ENCODE results near the gene MFGE8.
A peak's percentile ranks its signal among the peaks of the same experiment; 100 is the strongest.
"Not testable (repeated sequence)": the region's sequence is repeated elsewhere in the genome, so short reads cannot be mapped to it uniquely, and the experiment has no call there.

The MFGE8 gene, protein sequence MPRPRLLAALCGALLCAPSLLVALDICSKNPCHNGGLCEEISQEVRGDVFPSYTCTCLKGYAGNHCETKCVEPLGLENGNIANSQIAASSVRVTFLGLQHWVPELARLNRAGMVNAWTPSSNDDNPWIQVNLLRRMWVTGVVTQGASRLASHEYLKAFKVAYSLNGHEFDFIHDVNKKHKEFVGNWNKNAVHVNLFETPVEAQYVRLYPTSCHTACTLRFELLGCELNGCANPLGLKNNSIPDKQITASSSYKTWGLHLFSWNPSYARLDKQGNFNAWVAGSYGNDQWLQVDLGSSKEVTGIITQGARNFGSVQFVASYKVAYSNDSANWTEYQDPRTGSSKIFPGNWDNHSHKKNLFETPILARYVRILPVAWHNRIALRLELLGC

DNA sequence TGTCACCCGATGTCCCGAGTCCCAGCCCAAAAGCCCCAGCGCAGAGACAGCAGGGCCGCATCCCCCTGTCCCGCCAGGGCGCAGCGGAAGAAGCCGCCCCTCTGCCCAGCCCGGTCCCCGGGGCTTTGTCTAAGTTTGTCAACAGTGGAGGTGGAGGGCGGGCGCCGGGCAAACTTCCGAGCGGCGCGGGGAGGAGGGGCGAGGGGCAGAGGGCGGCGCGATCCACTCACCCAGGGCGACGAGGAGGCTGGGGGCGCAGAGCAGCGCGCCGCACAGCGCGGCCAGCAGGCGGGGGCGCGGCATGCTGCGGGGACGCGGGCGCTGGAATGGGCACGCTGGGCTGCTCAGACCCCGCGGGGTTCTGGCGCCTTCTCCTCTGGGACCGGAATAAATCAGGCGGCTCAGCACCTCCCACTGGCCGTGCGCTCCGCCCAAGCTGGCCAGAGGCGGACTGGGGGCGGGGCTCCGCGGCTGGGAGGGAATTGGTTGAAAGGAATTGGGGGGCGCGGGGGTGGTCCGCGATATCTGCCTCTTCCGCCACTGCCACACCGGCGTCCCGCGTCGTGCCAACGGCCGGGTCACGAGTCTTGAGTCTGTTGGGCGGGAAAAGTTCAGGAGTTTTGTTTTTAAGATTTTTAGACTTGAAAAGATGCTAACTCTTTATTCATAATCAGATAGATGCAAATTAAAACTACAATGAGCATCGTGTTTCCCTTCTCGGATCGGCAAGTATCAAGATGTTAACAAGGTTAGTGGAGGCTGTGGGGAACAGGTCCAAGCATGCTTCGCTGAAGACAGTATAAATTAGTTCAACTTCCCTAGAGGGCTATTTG lies at the start of gene MFGE8:
Gene MFGE8 (minus strand): TSS at position 363 of the 833 bp plus-strand sequence. CDS start 60 bp downstream, at position 303.
- peak; percentile 98 for TF ChIP-seq POLR2A (IDR thresholded peaks at IDR 0.05; ENCODE audit: low read depth, low read length)
- DNase-seq (ENCODE audit: insufficient read length, low spot score), result no peak
- no peak for FAIRE-seq

DNA sequence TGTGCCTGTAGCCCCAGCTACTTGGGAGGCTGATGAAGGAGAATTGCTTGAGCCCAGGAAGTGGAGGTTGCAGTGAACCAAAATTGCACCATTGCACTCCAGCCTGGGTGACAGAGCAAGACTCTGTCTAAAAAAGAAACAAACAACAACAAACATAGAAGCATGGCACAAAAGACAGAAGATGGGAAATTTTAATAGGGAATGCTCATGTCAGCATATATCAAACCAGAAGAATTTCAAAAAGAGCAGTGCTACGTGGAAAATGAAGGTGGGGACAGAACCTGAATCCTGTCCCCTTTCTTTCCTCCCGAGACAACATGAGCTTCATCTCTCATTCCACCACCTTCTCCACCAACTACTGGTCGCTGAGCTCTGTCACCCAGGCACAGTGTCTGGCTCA lies 46.3 kb upstream of the MFGE8 start:
- DNase-seq (ENCODE audit: insufficient read length, low spot score) (no peak), FAIRE-seq (no peak)
- TF ChIP-seq POLR2A (IDR thresholded peaks at IDR 0.05; ENCODE audit: low read depth, low read length), result no peak

DNA sequence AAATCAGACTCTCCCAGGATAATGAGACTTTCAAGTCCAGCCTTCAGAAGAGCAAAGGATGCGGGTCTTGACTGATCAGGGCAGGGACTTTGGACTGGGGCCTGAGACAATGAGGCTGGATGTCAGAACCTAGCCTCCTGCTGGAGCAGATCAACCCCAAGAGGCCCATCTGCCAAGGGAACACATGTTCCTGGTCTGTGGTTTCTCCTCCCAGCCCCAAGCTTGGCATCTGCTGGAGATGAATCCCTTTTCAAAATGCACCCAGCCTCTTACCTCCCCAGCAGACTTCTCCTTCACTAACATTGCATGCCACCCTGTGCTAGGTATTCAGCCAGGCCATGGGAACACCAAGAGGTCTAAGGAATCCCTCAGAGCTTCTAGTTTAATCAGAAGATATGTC lies 43.7 kb upstream of the MFGE8 start:
- no peak for DNase-seq (ENCODE audit: insufficient read length, low spot score)
- FAIRE-seq, result no peak
- TF ChIP-seq POLR2A (IDR thresholded peaks at IDR 0.05; ENCODE audit: low read depth, low read length), result no peak

DNA sequence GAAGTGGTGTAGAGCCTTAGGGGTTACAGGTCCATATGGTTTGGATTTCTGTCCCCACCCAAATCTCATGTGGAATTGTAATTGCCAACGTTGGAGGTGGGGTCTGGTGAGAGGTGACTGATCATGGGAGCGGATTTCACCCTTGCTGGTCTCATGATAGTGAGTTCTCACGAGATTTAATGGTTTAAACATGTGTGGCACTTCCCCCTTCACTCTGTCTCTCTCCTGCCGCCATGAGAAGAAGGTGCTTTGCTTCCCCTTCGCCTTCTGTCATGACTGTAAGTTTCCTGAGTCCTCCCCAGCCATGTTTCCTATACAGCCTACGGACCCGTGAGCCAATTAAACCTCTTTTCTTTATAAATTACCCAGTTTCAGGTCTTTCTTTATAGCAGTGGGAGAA lies 43.1 kb upstream of the MFGE8 start:
- FAIRE-seq, result no peak
- no peak for TF ChIP-seq POLR2A (IDR thresholded peaks at IDR 0.05; ENCODE audit: low read depth, low read length)

DNA sequence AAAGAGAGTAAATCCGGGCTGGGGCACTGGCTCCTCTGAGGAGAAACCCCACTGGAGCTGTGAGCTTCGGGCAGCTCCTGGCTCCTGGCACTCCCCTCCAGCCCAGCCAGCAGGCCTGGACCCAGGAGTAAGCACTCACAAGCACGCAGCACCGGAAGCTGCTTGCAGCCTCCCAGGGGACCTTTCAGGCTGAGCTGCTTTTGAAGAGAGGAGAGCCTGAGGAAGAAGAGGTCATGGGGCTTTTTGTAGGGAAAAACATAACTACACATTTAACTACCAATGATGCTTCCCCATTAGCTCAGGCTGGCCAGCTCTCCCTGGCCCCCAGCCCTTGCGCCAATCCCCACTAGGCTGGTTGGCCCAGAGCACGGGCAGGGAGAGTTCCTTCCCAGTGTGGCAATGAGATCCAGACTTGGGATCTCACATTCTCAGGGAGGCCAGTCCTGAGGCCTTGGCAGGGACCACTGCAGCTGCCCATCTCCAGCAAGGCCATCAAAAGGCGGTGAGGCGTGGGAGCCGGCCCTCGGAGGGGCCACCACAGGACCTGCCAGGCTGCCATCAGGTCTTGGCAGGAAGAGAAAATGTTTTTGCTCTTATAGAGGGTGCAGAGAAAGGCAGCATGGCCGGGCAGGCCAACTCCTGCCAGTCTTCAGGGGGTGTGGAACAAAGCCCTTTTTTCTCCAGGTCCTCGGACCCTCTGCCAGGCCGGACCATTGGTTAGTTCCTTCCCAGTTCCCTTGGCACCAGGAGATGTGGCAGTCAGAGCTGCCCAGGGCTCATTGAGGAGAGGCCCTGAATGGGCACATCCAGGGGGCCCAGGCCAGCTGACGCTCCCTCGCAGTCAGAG lies 41.5 kb upstream of the MFGE8 start:
- DNase-seq (ENCODE audit: insufficient read length, low spot score) (no peak), FAIRE-seq (no peak)
- TF ChIP-seq POLR2A (IDR thresholded peaks at IDR 0.05; ENCODE audit: low read depth, low read length), result no peak

More for the DNA sequence above, 43.1 kb upstream of the MFGE8 start:
- DNase-seq (ENCODE audit: insufficient read length, low spot score), result no peak

DNA sequence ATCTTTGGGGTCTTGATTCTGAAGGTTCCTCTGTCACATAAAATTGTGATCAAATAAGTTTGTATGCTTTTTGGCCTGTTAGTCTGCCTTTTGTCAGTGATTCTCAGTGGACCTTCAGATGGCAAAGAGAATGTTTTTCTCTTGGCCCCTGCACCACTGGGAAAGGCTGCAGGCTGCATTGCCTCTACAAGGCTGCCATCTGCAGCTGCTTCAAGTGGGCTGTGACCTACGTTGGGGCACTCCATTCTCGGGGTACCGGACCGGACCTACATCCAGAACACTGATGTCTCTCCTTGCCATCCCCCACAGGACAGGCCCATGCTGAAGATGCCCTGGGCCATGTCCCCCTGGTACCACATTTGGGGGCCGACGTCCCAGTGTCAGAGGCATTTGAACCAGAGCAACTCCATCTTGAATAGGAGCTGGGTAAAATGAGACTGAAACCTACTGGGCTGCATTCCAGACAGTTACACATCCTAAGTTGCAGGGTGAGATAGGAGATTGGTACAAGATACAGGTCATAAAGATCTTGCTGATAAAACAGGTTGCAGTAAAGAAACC lies 37.5 kb upstream of the MFGE8 start:
- DNase-seq (ENCODE audit: insufficient read length, low spot score) (no peak), FAIRE-seq (no peak)
- no peak for TF ChIP-seq POLR2A (IDR thresholded peaks at IDR 0.05; ENCODE audit: low read depth, low read length)

DNA sequence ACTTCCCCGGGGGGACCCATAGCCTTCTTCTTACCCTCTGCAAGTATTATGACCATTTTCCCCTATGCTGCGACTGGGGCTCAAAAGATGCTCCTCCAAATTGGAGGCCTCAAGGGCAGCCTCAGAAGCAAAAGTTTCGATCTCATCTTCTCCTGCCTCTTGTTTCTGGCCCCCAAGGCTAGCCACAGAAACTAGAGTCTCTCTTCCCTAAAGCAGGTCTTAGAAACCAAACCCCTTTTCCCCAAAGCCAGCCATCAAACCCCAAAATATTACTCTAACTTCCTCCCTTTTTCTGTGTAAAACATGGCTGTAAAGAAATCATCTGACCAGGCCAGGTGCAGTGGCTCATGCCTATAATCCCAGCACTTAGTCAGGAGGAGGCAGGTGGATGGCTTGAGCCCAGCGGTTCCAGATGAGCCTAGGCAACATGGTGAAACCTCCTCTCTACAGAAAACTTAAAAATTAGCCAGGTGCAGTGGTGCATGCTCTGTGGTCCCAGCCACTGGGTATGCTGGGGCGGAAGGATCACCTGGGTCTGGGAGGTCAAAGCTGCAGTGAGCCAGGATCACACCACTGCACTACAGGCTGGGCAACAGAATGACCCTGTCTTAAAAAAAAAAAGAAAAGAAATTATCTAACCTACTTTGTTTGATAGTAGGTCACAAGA lies 36.7 kb upstream of the MFGE8 start:
- DNase-seq (ENCODE audit: insufficient read length, low spot score) (no peak), FAIRE-seq (no peak)
- TF ChIP-seq POLR2A (IDR thresholded peaks at IDR 0.05; ENCODE audit: low read depth, low read length), result no peak

DNA sequence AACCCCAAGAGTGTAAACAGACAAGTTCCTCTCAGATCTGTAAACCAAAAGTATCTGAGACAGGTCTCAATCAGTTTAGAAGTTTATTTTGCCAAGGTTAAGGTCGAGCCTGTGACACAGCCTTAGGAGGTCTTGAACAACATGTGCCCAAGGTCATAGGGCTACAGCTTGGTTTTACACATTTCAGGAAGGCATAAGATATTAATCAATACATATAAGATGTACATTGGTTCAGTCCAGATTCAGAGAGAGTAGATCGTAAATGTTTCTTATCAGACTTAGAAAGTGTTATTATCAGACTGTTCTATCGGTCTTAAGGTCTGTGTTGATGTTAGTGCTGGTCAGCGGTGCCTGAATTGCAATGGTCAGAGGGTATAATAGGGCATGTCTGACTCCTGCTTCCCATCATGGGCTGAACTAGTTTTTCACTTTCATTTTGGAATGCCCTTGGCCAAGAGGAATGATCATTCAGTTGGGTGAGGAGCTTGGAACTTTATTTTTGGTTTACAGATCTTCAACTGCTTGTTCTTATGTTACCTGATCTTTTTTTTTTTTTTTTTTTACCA lies 27.0 kb upstream of the MFGE8 start:
- FAIRE-seq (no peak), DNase-seq (ENCODE audit: insufficient read length, low spot score) (no peak)
- no peak for TF ChIP-seq POLR2A (IDR thresholded peaks at IDR 0.05; ENCODE audit: low read depth, low read length)

DNA sequence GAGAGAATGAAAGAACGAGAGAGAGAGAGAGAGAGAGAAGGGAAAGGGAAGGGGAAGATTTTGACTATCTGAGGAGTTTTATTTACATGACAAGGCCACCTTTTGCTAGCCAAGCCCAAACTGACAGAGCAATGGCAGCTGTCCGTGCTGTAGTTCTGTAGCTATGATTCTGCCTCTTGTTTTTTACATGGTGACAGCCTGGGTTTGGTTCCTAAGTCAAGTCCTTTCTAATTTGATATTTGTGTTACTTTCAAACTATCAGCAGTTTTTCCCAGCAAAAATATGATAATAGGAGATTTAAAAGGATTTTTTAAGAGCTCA lies 26.3 kb upstream of the MFGE8 start:
- FAIRE-seq (no peak), DNase-seq (ENCODE audit: insufficient read length, low spot score) (no peak)
- no peak for TF ChIP-seq POLR2A (IDR thresholded peaks at IDR 0.05; ENCODE audit: low read depth, low read length)

DNA sequence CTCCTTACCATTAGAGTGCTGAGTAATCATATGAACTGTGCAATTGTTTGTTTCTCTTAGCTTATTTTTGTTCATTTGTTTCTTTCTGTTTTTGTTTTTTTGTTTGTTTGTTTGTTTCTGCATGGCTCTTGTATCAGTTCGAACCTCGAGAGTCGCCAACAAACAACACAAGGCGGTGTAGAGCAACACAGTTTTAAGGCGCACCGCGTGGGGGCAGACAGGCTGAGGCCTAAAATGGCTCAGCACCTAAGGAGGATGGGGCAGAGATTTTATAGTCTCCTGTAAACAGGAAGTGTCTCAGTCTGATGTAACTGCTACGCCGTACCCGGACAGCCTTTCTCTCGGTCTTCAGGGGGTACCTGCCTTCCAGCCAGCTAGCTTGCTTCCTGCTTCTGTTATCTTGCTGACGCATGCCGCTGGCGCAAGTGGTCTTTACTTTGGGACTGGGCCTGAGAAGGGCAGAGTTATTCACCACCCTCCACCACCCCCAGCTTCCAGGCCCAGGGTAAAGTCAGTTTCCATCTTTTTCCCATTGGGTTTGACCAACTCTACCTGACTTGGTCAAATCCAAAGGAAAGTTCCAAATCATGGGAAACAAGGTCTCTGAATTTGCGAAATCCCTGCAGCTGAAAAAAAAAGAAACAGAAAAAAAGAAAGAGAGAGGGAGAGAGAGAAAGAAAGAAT lies 25.8 kb upstream of the MFGE8 start:
- DNase-seq (ENCODE audit: insufficient read length, low spot score) (no peak), FAIRE-seq (no peak)
- no peak for TF ChIP-seq POLR2A (IDR thresholded peaks at IDR 0.05; ENCODE audit: low read depth, low read length)

DNA sequence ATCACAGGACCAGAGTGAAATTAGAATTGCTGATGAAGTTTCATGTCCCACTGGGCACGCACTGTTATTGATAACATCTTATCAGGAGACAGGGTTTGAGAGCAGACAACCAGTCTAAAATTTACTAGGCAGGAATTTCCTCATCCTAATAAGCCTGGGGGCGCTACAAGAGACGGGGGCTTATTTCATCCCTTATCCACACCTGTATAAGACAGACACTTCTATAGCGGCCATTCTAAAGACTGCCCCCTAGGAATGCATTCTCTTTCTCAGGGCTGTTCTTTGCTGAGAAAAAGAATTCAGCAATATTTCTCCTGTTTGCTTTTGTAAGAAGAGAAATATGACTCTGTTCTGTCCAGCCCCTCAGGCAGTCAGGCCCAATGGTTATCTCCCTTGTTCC lies 21.3 kb upstream of the MFGE8 start:
- DNase-seq (ENCODE audit: insufficient read length, low spot score); FAIRE-seq: not testable (repeated sequence)

DNA sequence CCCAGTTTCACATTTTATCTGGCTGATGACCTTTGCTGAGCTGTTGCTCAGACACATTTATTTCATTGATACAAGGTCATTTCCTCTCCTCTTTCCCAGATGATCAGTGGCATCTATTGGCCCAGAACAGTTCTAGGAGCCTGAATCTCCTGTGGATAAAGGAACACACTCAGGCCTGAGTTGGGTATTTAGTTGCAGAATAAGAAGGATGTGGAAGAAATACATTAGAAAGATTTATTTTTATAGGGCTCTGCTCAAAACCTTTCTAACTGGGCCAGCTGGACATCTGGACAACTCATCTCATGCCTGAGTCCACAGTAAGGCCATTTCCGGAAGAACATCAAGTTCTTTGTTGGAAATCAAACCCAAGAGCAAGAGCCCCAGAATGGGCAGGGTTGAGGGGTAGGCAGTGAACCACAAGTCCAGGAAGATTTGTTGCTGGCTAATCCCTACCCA lies 19.7 kb upstream of the MFGE8 start:
- FAIRE-seq (no peak), DNase-seq (ENCODE audit: insufficient read length, low spot score) (no peak)
- no peak for TF ChIP-seq POLR2A (IDR thresholded peaks at IDR 0.05; ENCODE audit: low read depth, low read length)
